HCT116 (cell line): ENCODE results near the gene MBD3L2. TPM values are rescaled to one million over a fixed set of nuclear protein-coding genes. Genes with fewer than 3 reads are reported as not detected.

Experiments used
- ATAC-seq: fragments of 200-7000 bp; cut with Tn5 transposase; 2 replicates; pipeline ENCODE4 v1.9.1; 2020; ENCODE audit warnings: mild to moderate bottlenecking, moderate library complexity
- BruUV-seq: library from RNA; stranded (reverse); fragments of 400-500 nt; replicated peaks from 2 replicates; lab custom pipeline; 2021; lab: Mats Ljungman, UMichigan
- CTCF ChIA-PET: fragments of 300-600 bp; sonication (Branson Sonifier 250); formaldehyde crosslinking; loops from one replicate; lab custom pipeline; 2021; ENCODE audit warnings: antibody characterized with exemption; lab: Charles Lee
- POLR2A ChIA-PET: fragments of 300-600, 350-600 bp; sonication (Branson Sonifier 250); formaldehyde crosslinking; loops from one replicate; lab custom pipeline; 2021; ENCODE audit warnings: antibody characterized with exemption; lab: Charles Lee
- RAD21 ChIA-PET, 2 experiments: fragments of 300-600 bp; sonication (Branson Sonifier 250); formaldehyde crosslinking; loops; one replicate each; lab custom pipeline; 2023; ENCODE audit warnings: low total read pairs in 2 of 2; ENCODE audit not compliant: uncharacterized antibody in 2 of 2, unreplicated experiment in 2 of 2, low non-redundant PET in 1 of 2; lab: Charles Lee
- DNase-seq: peaks from one replicate; pipeline ENCODE4 v3.0.0-alpha.2; 2010; ENCODE audit warnings: low read depth, low spot score
- H2AFZ ChIP-seq: fragments of 200-600 bp; shearing (Covaris generic), sonication (generic); 2 replicates; pipeline ENCODE4 v1.6.1; 2017; ENCODE audit warnings: low read depth, mixed run types, mixed read lengths, antibody characterized with exemption, low read length; ENCODE audit not compliant: poor library complexity, severe bottlenecking
- H3K27ac ChIP-seq: 2 replicates; pipeline ENCODE4 v1.5.1; 2012; ENCODE audit warnings: low read depth, low read length
- H3K27me3 ChIP-seq: fragments of 200-600 bp; sonication (generic); 2 replicates; pipeline ENCODE4 v1.6.1; 2016; ENCODE audit warnings: mixed run types, low read length, mixed read lengths; ENCODE audit not compliant: insufficient read depth
- H3K36me3 ChIP-seq, 2 experiments: fragments of 200-500 bp in 1 of 2; fragments of 200-600 bp in 1 of 2; sonication (Bioruptor generic) in 1 of 2; sonication (generic) in 1 of 2; 2 replicates each; pipeline versions ENCODE4 v1.5.1 to v1.6.1; 2014 to 2016; ENCODE audit warnings: low read length in 2 of 2, inconsistent platforms in 1 of 2, mixed read lengths in 1 of 2, mixed run types in 1 of 2; ENCODE audit not compliant: insufficient read depth in 2 of 2, control insufficient read depth in 1 of 2
- H3K4me1 ChIP-seq, 2 experiments: fragments of 200-600 bp in 1 of 2; sonication (generic) in 1 of 2; 2 replicates each; pipeline versions ENCODE4 v1.5.1 to v1.6.1; 2012 to 2017; ENCODE audit warnings: low read length in 2 of 2, inconsistent platforms in 1 of 2, mild to moderate bottlenecking in 1 of 2, mixed read lengths in 1 of 2, mixed run types in 1 of 2, moderate library complexity in 1 of 2; ENCODE audit not compliant: insufficient read depth in 2 of 2, control insufficient read depth in 1 of 2
- H3K4me2 ChIP-seq: fragments of 200-600 bp; sonication (generic); 2 replicates; pipeline ENCODE4 v1.6.1; 2017; ENCODE audit warnings: mixed run types, low read length, mixed read lengths
- H3K4me3 ChIP-seq, 2 experiments: fragments of 200-600 bp in 1 of 2; sonication (generic) in 1 of 2; replicated peaks in 1 of 2; 2 replicates each; pipeline ENCODE4 v1.5.1; 2011 to 2016; ENCODE audit warnings: low read length in 2 of 2, control low read depth in 1 of 2, low read depth in 1 of 2, mild to moderate bottlenecking in 1 of 2, mixed read lengths in 1 of 2, mixed run types in 1 of 2
- H3K79me2 ChIP-seq: fragments of 200-600 bp; sonication (generic); 2 replicates; pipeline ENCODE4 v1.6.1; 2017; ENCODE audit warnings: mild to moderate bottlenecking, mixed run types, low read length, moderate library complexity, mixed read lengths; ENCODE audit not compliant: insufficient read depth
- H3K9ac ChIP-seq: fragments of 200-600 bp; sonication (generic); 2 replicates; pipeline ENCODE4 v1.6.1; 2016; ENCODE audit warnings: low read length, mixed read lengths
- H3K9me2 ChIP-seq: fragments of 200-600 bp; sonication (generic), shearing (Covaris generic); 2 replicates; pipeline ENCODE4 v1.6.1; 2017; ENCODE audit warnings: mixed run types, mild to moderate bottlenecking, moderate library complexity; ENCODE audit not compliant: insufficient read depth
- H3K9me3 ChIP-seq, 2 experiments: fragments of 200-500 bp in 1 of 2; fragments of 200-600 bp in 1 of 2; sonication (Bioruptor generic) in 1 of 2; sonication (generic) in 1 of 2; 2 replicates each; pipeline ENCODE4 v1.6.1; 2014 to 2017; ENCODE audit warnings: low read length in 2 of 2, mixed read lengths in 2 of 2, inconsistent platforms in 1 of 2, low read depth in 1 of 2, mild to moderate bottlenecking in 1 of 2, mixed run types in 1 of 2, moderate library complexity in 1 of 2; ENCODE audit not compliant: control insufficient read depth in 1 of 2, insufficient read depth in 1 of 2
- H4K20me1 ChIP-seq: fragments of 200-600 bp; sonication (generic), shearing (Covaris generic); 2 replicates; pipeline ENCODE4 v1.6.1; 2017; ENCODE audit warnings: mixed run types, mild to moderate bottlenecking, moderate library complexity; ENCODE audit not compliant: insufficient read depth
- CBX3 ChIP-seq: IDR thresholded peaks from 2 replicates; pipeline ENCODE4 v1.6.1; 2012; ENCODE audit warnings: low read depth
- CEBPB ChIP-seq: IDR thresholded peaks from 2 replicates; pipeline ENCODE4 v1.6.1; 2012; ENCODE audit warnings: low read depth
- CTCF ChIP-seq, 3 experiments: fragments of 200-600 bp in 1 of 3; sonication (generic) in 1 of 3; IDR thresholded peaks in 2 of 3; conservative IDR thresholded peaks in 1 of 3; 2 replicates each; pipeline ENCODE4 v1.5.1; 2012 to 2017; ENCODE audit warnings: low read depth in 2 of 3, low read length in 2 of 3, antibody characterized with exemption in 1 of 3, borderline replicate concordance in 1 of 3, control low read depth in 1 of 3, mild to moderate bottlenecking in 1 of 3, mixed read lengths in 1 of 3, mixed run types in 1 of 3, moderate library complexity in 1 of 3; ENCODE audit not compliant: insufficient read depth in 1 of 3
- EGR1 ChIP-seq: IDR thresholded peaks from 2 replicates; pipeline ENCODE4 v1.6.1; 2012; ENCODE audit warnings: low read depth
- ELF1 ChIP-seq: IDR thresholded peaks from 2 replicates; pipeline ENCODE4 v1.6.1; 2012; ENCODE audit warnings: low read depth, borderline replicate concordance
- EZH2 ChIP-seq: fragments of 200-600 bp; sonication (generic); IDR thresholded peaks from 2 replicates; pipeline ENCODE4 v1.6.1; 2017; ENCODE audit warnings: antibody characterized with exemption, mixed run types
- EZH2phosphoT487 ChIP-seq: fragments of 200-600 bp; IDR thresholded peaks from 2 replicates; pipeline ENCODE4 v1.6.1; 2018; ENCODE audit warnings: antibody characterized with exemption, borderline replicate concordance
- JUND ChIP-seq: IDR thresholded peaks from 2 replicates; pipeline ENCODE4 v1.6.1; 2012
- POLR2AphosphoS5 ChIP-seq: IDR thresholded peaks from 2 replicates; pipeline ENCODE4 v1.6.1; 2011; ENCODE audit warnings: mild to moderate bottlenecking, low read depth, low read length, moderate library complexity
- SIN3A ChIP-seq: IDR thresholded peaks from 2 replicates; pipeline ENCODE4 v1.6.1; 2012; ENCODE audit warnings: low read depth
- SRF ChIP-seq: IDR thresholded peaks from 2 replicates; pipeline ENCODE4 v1.6.1; 2012; ENCODE audit warnings: low read depth
- TCF7L2 ChIP-seq: IDR thresholded peaks from 2 replicates; pipeline ENCODE4 v1.7.0; 2011; ENCODE audit warnings: borderline replicate concordance, inconsistent platforms; ENCODE audit not compliant: insufficient read depth, insufficient read length; ENCODE audit errors: extremely low read depth
- YY1 ChIP-seq: IDR thresholded peaks from 2 replicates; pipeline ENCODE4 v1.6.1; 2011; ENCODE audit warnings: low read length, low read depth, moderate library complexity, mild to moderate bottlenecking; ENCODE audit not compliant: insufficient replicate concordance; ENCODE audit errors: extremely low read depth
- ZBTB33 ChIP-seq: IDR thresholded peaks from 2 replicates; pipeline ENCODE4 v1.6.1; 2011; ENCODE audit warnings: mild to moderate bottlenecking, low read length, moderate library complexity; ENCODE audit not compliant: insufficient replicate concordance; ENCODE audit errors: extremely low read depth
- ZFX ChIP-seq: fragments of 450-650 bp; IDR thresholded peaks from 2 replicates; pipeline ENCODE4 v1.6.1; 2017
- ZNF274 ChIP-seq: fragments of 200-500 bp; sonication (Bioruptor generic); IDR thresholded peaks from 2 replicates; pipeline ENCODE4 v1.6.1; 2014; ENCODE audit warnings: mild to moderate bottlenecking, low read depth, low read length, inconsistent platforms
- intact Hi-C: fragments of 100-400 bp; cut with micrococcal nuclease; formaldehyde crosslinking; loops from 2 replicates; pipeline ENCODE4 v1.10.0; 2022
- total RNA-seq: library from RNA; stranded (reverse); gene quantifications from one replicate; pipeline ENCODE4 v1.2.1, GENCODE V29; 2021; ENCODE audit not compliant: unreplicated experiment
- TF ChIP-seq, protein P1 (sequence below): IDR thresholded peaks from 2 replicates; pipeline ENCODE4 v1.6.1; 2012; ENCODE audit warnings: low read depth
- TF ChIP-seq, protein P2 (sequence below): IDR thresholded peaks from 2 replicates; pipeline ENCODE4 v1.6.1; 2012
- TF ChIP-seq, protein P3 (sequence below): IDR thresholded peaks from 2 replicates; pipeline ENCODE4 v1.6.1; 2012

Gene MBD3L2
- total RNA-seq, 1 experiment from 2014 or later = not detected

- no peaks in the 10 kb centered on the region for H3K4me1 ChIP-seq
- POLR2A ChIA-PET = no interaction called here
- intact Hi-C loops = no loop called here
- CTCF ChIA-PET = no interaction called here
- H3K9ac ChIP-seq = no peak overlapping the region
- H3K4me3 ChIP-seq = no peak overlapping the region
- no peaks in the 10 kb centered on the region for H3K27me3 ChIP-seq
- DNase-seq = no peak
- H3K36me3 ChIP-seq = no peaks in the 10 kb centered on the region
- H3K27ac ChIP-seq = no peak overlapping the region
- no peaks in the 10 kb centered on the region for H3K9me2 ChIP-seq
- H2AFZ ChIP-seq = no peak overlapping the region
- RAD21 ChIA-PET = no interaction called here
- no peaks in the 10 kb centered on the region for H3K9me3 ChIP-seq
- no TSS peak for BruUV-seq
- H3K4me2 ChIP-seq = no peak overlapping the region
- H3K79me2 ChIP-seq = no peaks in the 10 kb centered on the region
- ATAC-seq = no peak
- TF ChIP-seq EZH2phosphoT487 = no peak
- TF ChIP-seq, protein P1, sequence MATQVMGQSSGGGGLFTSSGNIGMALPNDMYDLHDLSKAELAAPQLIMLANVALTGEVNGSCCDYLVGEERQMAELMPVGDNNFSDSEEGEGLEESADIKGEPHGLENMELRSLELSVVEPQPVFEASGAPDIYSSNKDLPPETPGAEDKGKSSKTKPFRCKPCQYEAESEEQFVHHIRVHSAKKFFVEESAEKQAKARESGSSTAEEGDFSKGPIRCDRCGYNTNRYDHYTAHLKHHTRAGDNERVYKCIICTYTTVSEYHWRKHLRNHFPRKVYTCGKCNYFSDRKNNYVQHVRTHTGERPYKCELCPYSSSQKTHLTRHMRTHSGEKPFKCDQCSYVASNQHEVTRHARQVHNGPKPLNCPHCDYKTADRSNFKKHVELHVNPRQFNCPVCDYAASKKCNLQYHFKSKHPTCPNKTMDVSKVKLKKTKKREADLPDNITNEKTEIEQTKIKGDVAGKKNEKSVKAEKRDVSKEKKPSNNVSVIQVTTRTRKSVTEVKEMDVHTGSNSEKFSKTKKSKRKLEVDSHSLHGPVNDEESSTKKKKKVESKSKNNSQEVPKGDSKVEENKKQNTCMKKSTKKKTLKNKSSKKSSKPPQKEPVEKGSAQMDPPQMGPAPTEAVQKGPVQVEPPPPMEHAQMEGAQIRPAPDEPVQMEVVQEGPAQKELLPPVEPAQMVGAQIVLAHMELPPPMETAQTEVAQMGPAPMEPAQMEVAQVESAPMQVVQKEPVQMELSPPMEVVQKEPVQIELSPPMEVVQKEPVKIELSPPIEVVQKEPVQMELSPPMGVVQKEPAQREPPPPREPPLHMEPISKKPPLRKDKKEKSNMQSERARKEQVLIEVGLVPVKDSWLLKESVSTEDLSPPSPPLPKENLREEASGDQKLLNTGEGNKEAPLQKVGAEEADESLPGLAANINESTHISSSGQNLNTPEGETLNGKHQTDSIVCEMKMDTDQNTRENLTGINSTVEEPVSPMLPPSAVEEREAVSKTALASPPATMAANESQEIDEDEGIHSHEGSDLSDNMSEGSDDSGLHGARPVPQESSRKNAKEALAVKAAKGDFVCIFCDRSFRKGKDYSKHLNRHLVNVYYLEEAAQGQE = no peak
- TF ChIP-seq SIN3A = no peak
- TF ChIP-seq SRF = no peak
- TF ChIP-seq, protein P2, sequence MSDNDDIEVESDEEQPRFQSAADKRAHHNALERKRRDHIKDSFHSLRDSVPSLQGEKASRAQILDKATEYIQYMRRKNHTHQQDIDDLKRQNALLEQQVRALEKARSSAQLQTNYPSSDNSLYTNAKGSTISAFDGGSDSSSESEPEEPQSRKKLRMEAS = no peak
- TF ChIP-seq CTCF (IDR thresholded peaks at IDR 0.05 in 2 of 3, conservative IDR thresholded peaks at IDR 0.05 in 1 of 3; ENCODE audit: borderline replicate concordance in 1 of 3, insufficient read depth in 1 of 3, low read depth in 2 of 3, low read length in 2 of 3) = no peak
- TF ChIP-seq CEBPB = no peak
- no peak for TF ChIP-seq ZFX
- no peak for TF ChIP-seq POLR2AphosphoS5
- TF ChIP-seq ELF1 = no peak
- TF ChIP-seq, protein P3, sequence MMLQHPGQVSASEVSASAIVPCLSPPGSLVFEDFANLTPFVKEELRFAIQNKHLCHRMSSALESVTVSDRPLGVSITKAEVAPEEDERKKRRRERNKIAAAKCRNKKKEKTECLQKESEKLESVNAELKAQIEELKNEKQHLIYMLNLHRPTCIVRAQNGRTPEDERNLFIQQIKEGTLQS = no peak
- no peak for TF ChIP-seq EZH2
- TF ChIP-seq CBX3 = no peak
- TF ChIP-seq TCF7L2 = no peak
- TF ChIP-seq EGR1 = no peak
- TF ChIP-seq YY1 = no peak
- TF ChIP-seq ZNF274 = no peak
- no peak for TF ChIP-seq JUND
- no peak for TF ChIP-seq ZBTB33
- no peaks in the 10 kb centered on the region for H4K20me1 ChIP-seq
Observed at GRCh38 chr19:7006135-7006704, 42.9 kb upstream of the MBD3L2 start.
